ENCODE results near the gene GGACT.
A peak's percentile ranks its signal among the peaks of the same experiment; 100 is the strongest.

Gene GGACT

GRCh38 chr13:100513987-100514670, 74.5 kb downstream of the GGACT start:
- FAIRE-seq (no peak), DNase-seq (ENCODE audit: low spot score) (no peak)

- FAIRE-seq (no peak), DNase-seq (ENCODE audit: low spot score) (no peak)
Observed at GRCh38 chr13:100513171-100513570, 75.4 kb downstream of the GGACT start.

- FAIRE-seq (no peak), DNase-seq (ENCODE audit: low spot score) (peak; percentile 29)
Observed at GRCh38 chr13:100512422-100512821, 76.2 kb downstream of the GGACT start.

DNA sequence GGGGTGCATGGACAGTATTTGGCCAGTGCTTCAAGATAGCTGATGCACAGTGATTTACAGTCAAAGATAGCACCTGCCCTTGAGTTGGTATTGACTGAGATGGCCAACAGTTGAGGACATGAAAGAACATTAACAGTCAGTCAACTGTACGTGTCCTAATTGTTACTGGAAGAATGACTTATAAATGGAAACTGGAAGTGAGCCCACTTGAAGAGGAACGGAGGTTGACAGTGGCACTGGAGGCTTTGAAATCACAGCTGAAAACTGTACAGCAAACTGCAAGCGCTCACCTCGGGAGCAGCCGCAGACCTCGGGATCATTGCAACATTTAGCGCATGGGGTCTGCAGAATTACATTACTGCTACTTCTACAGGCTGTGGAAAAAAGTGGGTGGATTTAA, 77.1 kb downstream of the GGACT start:
- no peak for DNase-seq (ENCODE audit: low spot score)
- no peak for FAIRE-seq

GRCh38 chr13:100510208-100510957, 78.2 kb downstream of the GGACT start:
- FAIRE-seq, result no peak
- DNase-seq (ENCODE audit: low spot score), result no peak

GRCh38 chr13:100508996-100509395, 79.6 kb downstream of the GGACT start:
- FAIRE-seq, result no peak

GRCh38 chr13:100508455-100508854, 80.1 kb downstream of the GGACT start:
- no peak for FAIRE-seq

More at GRCh38 chr13:100508996-100509395, 79.6 kb downstream of the GGACT start:
- no peak for DNase-seq (ENCODE audit: low spot score)

GRCh38 chr13:100506600-100507422, 81.8 kb downstream of the GGACT start:
- DNase-seq (ENCODE audit: low spot score), result no peak
- no peak for FAIRE-seq

More at GRCh38 chr13:100508455-100508854, 80.1 kb downstream of the GGACT start:
- DNase-seq (ENCODE audit: low spot score), result no peak

GRCh38 chr13:100506154-100506553, 82.4 kb downstream of the GGACT start:
- DNase-seq (ENCODE audit: low spot score), result no peak
- FAIRE-seq, result no peak

DNA sequence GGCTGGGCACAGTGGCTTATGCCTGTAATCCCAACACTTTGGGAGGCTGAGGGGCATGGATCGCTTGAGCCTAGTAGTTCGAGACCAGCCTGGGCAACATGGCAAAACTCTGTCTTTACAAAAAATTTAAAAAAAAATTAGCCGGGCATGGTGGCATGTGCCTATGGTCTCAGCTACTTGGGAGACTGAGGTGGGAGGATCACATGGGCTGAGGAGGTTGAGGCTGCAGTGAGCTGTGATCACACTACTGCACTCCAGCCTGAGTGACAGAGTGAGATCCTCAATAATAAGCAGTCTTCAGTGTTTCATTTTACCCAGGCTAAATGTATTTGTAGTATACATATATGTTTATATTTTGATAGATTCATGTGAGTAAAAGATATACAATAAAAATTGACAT, 85.0 kb downstream of the GGACT start:
- no peak for DNase-seq (ENCODE audit: low spot score)
- no peak for FAIRE-seq

DNA sequence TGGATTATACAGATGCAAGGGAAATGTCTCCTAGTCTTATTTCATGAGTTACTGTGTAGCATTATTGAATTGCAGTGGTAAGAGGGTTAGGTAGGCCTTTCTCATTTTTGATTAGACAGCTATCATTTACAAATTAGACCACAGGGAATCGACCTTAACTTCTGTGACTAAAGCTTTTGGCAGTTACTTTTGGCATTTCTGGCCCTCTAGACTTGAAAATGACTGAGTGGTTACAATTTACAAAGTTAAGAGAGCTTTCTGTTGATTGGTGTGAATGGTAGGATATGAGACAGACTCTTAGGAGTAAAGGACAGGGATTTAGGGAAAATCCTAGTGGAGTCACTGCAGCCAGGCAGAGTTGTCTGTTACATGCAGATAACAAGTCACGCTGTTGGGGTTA, 86.1 kb downstream of the GGACT start:
- DNase-seq (ENCODE audit: low spot score) (no peak), FAIRE-seq (no peak)

GRCh38 chr13:100497389-100497788, 91.2 kb downstream of the GGACT start:
- no peak for FAIRE-seq
- peak; percentile 26 for DNase-seq (ENCODE audit: low spot score)

- no peak for FAIRE-seq
- no peak for DNase-seq (ENCODE audit: low spot score)
Observed at GRCh38 chr13:100495455-100495854, 93.1 kb downstream of the GGACT start.

- FAIRE-seq (no peak), DNase-seq (ENCODE audit: low spot score) (no peak)
Observed at GRCh38 chr13:100493418-100493817, 95.2 kb downstream of the GGACT start.

GRCh38 chr13:100491164-100491842, 97.3 kb downstream of the GGACT start:
- FAIRE-seq, result no peak
- DNase-seq (ENCODE audit: low spot score), result no peak

DNA sequence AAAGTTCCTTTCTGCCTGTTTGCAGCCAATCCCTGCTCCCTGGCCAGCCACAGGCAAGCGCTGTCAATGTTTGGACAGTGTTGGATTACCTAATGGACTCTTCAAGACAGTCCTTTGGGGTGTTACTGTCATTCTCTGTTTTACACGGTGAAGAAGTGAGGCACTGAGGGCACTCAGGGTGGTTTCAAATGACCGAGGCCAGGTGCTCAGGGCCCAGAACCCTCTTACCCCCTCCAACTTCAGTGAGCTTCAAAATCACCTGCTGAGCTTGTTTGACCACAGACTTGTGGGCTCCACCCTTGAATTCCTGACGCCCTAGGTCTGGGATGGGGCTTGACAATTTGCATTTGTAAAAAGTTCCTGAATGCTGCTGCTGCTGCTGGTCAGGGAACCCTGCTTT, 97.9 kb downstream of the GGACT start:
- DNase-seq (ENCODE audit: low spot score), result no peak
- FAIRE-seq, result no peak

- DNase-seq (ENCODE audit: low spot score), result no peak
- FAIRE-seq, result no peak
Observed at GRCh38 chr13:100485265-100485664, 103.3 kb downstream of the GGACT start.

- DNase-seq (ENCODE audit: low spot score) (no peak), FAIRE-seq (no peak)
Observed at GRCh38 chr13:100484702-100485101, 103.9 kb downstream of the GGACT start.

- no peak for FAIRE-seq
Observed at GRCh38 chr13:100483841-100484381, 104.7 kb downstream of the GGACT start.

DNA sequence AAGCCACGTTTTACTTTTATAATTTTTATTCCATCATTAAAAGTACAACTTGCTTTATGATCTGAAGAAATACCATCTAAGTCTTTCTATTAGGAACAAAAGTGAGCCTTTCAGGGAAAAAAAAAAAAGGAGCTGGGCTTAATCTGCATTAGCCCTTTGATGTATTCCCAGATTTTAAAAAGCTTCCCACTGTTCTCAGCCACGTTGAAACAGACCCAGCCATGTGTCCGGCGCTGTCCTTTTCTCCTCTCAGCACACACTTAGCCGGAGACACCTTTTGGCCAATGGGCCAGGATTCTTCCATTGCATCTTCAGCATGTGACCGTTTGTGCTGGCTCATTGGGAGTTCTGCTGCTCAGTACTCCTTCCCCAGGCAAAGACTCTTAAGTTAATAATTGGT, 105.5 kb downstream of the GGACT start:
- FAIRE-seq, result no peak
- no peak for DNase-seq (ENCODE audit: low spot score)

More at GRCh38 chr13:100483841-100484381, 104.7 kb downstream of the GGACT start:
- DNase-seq (ENCODE audit: low spot score), result no peak

DNA sequence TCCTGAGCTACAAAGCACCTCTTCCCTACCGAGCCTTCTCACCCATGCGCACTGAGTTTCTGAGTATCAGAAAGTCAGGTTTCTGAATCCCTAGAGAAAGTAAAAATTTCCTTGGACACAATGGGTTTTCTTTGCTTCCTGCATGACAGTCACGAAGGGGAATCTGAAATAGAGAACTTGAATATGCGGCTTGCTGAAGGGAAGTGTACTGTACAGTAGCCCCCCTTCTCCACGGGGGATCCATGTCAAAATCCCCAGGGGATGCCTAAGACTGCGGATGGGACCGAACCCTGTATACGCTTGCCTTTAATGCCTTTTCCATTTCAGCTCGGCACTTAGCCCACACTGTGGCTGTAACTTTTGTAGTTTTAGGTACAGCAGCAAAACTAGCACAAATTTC, 107.9 kb downstream of the GGACT start:
- FAIRE-seq (no peak), DNase-seq (ENCODE audit: low spot score) (no peak)
